GM12878 (cell line): ENCODE data around the gene POP5. TPM values are rescaled to one million over a fixed set of nuclear protein-coding genes. Genes with fewer than 3 reads are reported as not detected.
A peak's percentile ranks its signal among the peaks of the same experiment; 100 is the strongest.

Source experiments
- ATAC-seq: fragments of 200-7000 bp; cut with Tn5 transposase; 3 replicates; pipeline ENCODE4 v1.9.1; 2020; ENCODE audit warnings: mild to moderate bottlenecking, moderate library complexity
- BruUV-seq: library from RNA; stranded (reverse); fragments of 400-500 nt; replicated peaks from 2 replicates; lab custom pipeline; 2021; lab: Mats Ljungman, UMichigan
- CTCF ChIA-PET: fragments of 300-600 bp; sonication (Branson Sonifier 250); formaldehyde crosslinking; extraction: SDS; loops from one replicate; lab custom pipeline; 2021; ENCODE audit warnings: inconsistent platforms; lab: Yijun Ruan, JAX
- POLR2A ChIA-PET: fragments of 350-600 bp; formaldehyde crosslinking; extraction: SDS; loops from one replicate; lab custom pipeline; 2021; ENCODE audit warnings: inconsistent platforms; lab: Charles Lee
- RAD21 ChIA-PET: fragments of 300-600 bp; sonication (Branson Sonifier 250); formaldehyde crosslinking; loops from one replicate; lab custom pipeline; 2023; ENCODE audit warnings: antibody characterized with exemption; ENCODE audit not compliant: unreplicated experiment; lab: Charles Lee
- SMC1A ChIA-PET: fragments of 300-600 bp; sonication (Branson Sonifier 250); formaldehyde crosslinking; loops from one replicate; lab custom pipeline; 2023; ENCODE audit not compliant: unreplicated experiment, uncharacterized antibody; lab: Charles Lee
- DNase-seq: peaks from one replicate; pipeline ENCODE4 v3.0.0-alpha.2; 2011; ENCODE audit warnings: low read depth, low spot score
- FAIRE-seq: peaks from 3 replicates; lab custom pipeline; 2011; peaks lifted over from hg19 to GRCh38; lab: Jason Lieb, UNC
- H2AFZ ChIP-seq: 2 replicates; pipeline ENCODE4 v1.6.0; 2011; ENCODE audit warnings: low read depth, low read length, control low read depth; ENCODE audit not compliant: control insufficient read depth
- H3K27ac ChIP-seq: 2 replicates; pipeline ENCODE4 v1.5.1; 2011; ENCODE audit warnings: control low read depth; ENCODE audit not compliant: control insufficient read depth, insufficient read depth
- H3K27me3 ChIP-seq, 2 experiments: replicated peaks in 1 of 2; 2 replicates each; pipeline versions ENCODE4 v1.6.0 to v1.6.1; 2011; ENCODE audit warnings: low read length in 1 of 2; ENCODE audit not compliant: control insufficient read depth in 2 of 2, insufficient read depth in 2 of 2
- H3K36me3 ChIP-seq, 2 experiments: 2 replicates each; pipeline ENCODE4 v1.5.1; 2011; ENCODE audit warnings: low read length in 1 of 2; ENCODE audit not compliant: control insufficient read depth in 2 of 2, insufficient read depth in 2 of 2
- H3K4me1 ChIP-seq: 2 replicates; pipeline ENCODE4 v1.6.1; 2011; ENCODE audit warnings: mild to moderate bottlenecking, low read length, moderate library complexity, mixed read lengths; ENCODE audit not compliant: control insufficient read depth, insufficient read depth
- H3K4me2 ChIP-seq: 2 replicates; pipeline ENCODE4 v1.6.0; 2011; ENCODE audit warnings: control low read depth; ENCODE audit not compliant: control insufficient read depth, insufficient read depth
- H3K4me3 ChIP-seq: fragments of 200-600 bp; sonication (generic); 2 replicates; pipeline ENCODE4 v1.5.1; 2016
- H3K79me2 ChIP-seq: 2 replicates; pipeline ENCODE4 v1.6.0; 2011; ENCODE audit warnings: low read length; ENCODE audit not compliant: control insufficient read depth, insufficient read depth
- H3K9ac ChIP-seq: 2 replicates; pipeline ENCODE4 v1.8.0; 2011; ENCODE audit warnings: low read length, control low read depth, mixed read lengths; ENCODE audit not compliant: control insufficient read depth, insufficient read depth
- H3K9me3 ChIP-seq: replicated peaks from 3 replicates; pipeline ENCODE4 v1.5.1; 2011; ENCODE audit warnings: mild to moderate bottlenecking, low read length; ENCODE audit not compliant: control insufficient read depth, insufficient read depth
- H4K20me1 ChIP-seq: 2 replicates; pipeline ENCODE4 v1.6.0; 2011; ENCODE audit not compliant: control insufficient read depth, insufficient read depth
- CEBPZ ChIP-seq: fragments of 150-350 bp; IDR thresholded peaks from 2 replicates; pipeline ENCODE4 v1.6.1; 2016; ENCODE audit warnings: low read depth, low read length
- E4F1 ChIP-seq: fragments of 450-650 bp; IDR thresholded peaks from 2 replicates; pipeline ENCODE4 v1.6.1; 2018; ENCODE audit warnings: borderline replicate concordance, mild to moderate bottlenecking; ENCODE audit not compliant: partially characterized antibody
- HCFC1 ChIP-seq: fragments of 150-350 bp; IDR thresholded peaks from 2 replicates; pipeline ENCODE4 v1.6.1; 2014; ENCODE audit warnings: low read length
- JUNB ChIP-seq: IDR thresholded peaks from 2 replicates; pipeline ENCODE4 v1.6.1; 2016; ENCODE audit warnings: antibody characterized with exemption, mild to moderate bottlenecking
- LARP7 ChIP-seq: fragments of 450-650 bp; IDR thresholded peaks from 2 replicates; pipeline ENCODE4 v1.6.1; 2017; ENCODE audit warnings: mild to moderate bottlenecking
- NR2C1 ChIP-seq: fragments of 450-650 bp; IDR thresholded peaks from 2 replicates; pipeline ENCODE4 v1.6.1; 2017; ENCODE audit warnings: antibody characterized with exemption, mild to moderate bottlenecking, moderate library complexity
- NRF1 ChIP-seq: conservative IDR thresholded peaks from 2 replicates; pipeline ENCODE4 v1.6.1; 2011; ENCODE audit warnings: mild to moderate bottlenecking, low read depth, low read length, improper control_type of control experiment
- POLR2AphosphoS5 ChIP-seq: IDR thresholded peaks from 2 replicates; pipeline ENCODE4 v1.6.1; 2011; ENCODE audit warnings: mild to moderate bottlenecking, low read length, inconsistent platforms
- RBBP5 ChIP-seq: fragments of 200-600 bp; sonication (generic); conservative IDR thresholded peaks from 2 replicates; pipeline ENCODE4 v1.6.1; 2016
- SMAD1 ChIP-seq: fragments of 450-650 bp; IDR thresholded peaks from 2 replicates; pipeline ENCODE4 v1.6.1; 2018; ENCODE audit warnings: mild to moderate bottlenecking, low read depth; ENCODE audit not compliant: partially characterized antibody
- SRF ChIP-seq, 2 experiments: IDR thresholded peaks; 2 replicates each; pipeline ENCODE4 v1.6.1; 2011; ENCODE audit warnings: low read depth in 2 of 2, low read length in 2 of 2, mild to moderate bottlenecking in 1 of 2, moderate library complexity in 1 of 2
- TCF7 ChIP-seq: IDR thresholded peaks from 2 replicates; pipeline ENCODE4 v1.6.1; 2014; ENCODE audit warnings: antibody characterized with exemption, borderline replicate concordance
- WRNIP1 ChIP-seq: IDR thresholded peaks from 2 replicates; pipeline ENCODE4 v1.6.1; 2011; ENCODE audit warnings: low read depth, low read length, improper control_type of control experiment, borderline replicate concordance
- whole genome bisulfite sequencing: methylation state at CpG from one replicate; pipeline ENCODE4 v1.1.6; 2016; ENCODE audit warnings: low lambda C conversion rate; ENCODE audit not compliant: insufficient replicate concordance, insufficient coverage; ENCODE audit errors: missing lambda C conversion rate; 5-methylcytosine and 5-hydroxymethylcytosine counted together
- in situ Hi-C: fragments of 300-500 bp; cut with MboI; formaldehyde crosslinking; loops from 9 replicates; pipeline ENCODE4 v1.14.3; 2018; ENCODE audit warnings: mixed read lengths
- intact Hi-C: fragments of 100-400 bp; cut with micrococcal nuclease; formaldehyde crosslinking; loops from one replicate; pipeline ENCODE4 v1.14.2; 2022; ENCODE audit not compliant: unreplicated experiment
- polyA plus RNA-seq, 11 experiments: library from polyadenylated mRNA; depleted of rRNA in 4 of 11; unstranded in 6 of 11; stranded (reverse) in 5 of 11; fragments of >200 nt; fragmentation: Nextera tagmentation in 4 of 11; fragmentation: Illumina TruSeq in 1 of 11; extraction: Ambion mirVana in 4 of 11; extraction: Trizol in 1 of 11; gene quantifications; 1 replicate in 1 of 11; 2 replicates in 10 of 11; pipeline versions ENCODE4 v1.2.1 to v1.2.3, GENCODE V29; 2011 to 2016; ENCODE audit warnings: inconsistent platforms in 2 of 11, missing spikeins in 2 of 11, low read depth in 1 of 11
- total RNA-seq, 4 experiments: library from RNA; depleted of rRNA in 3 of 4; stranded (reverse); fragments of >200 nt in 3 of 4; fragmentation: Illumina TruSeq in 1 of 4; extraction: Trizol in 1 of 4; gene quantifications; 2 replicates each; pipeline versions ENCODE4 v1.2.1 to v1.2.3, GENCODE V29; 2013 to 2021
- TF ChIP-seq, protein P1 (sequence below): IDR thresholded peaks from 2 replicates; pipeline ENCODE4 v1.6.1; 2012; ENCODE audit warnings: low read depth, low read length, improper control_type of control experiment
- TF ChIP-seq, protein P2 (sequence below): IDR thresholded peaks from 2 replicates; pipeline ENCODE4 v1.6.1; 2011; ENCODE audit warnings: low read depth, low read length, improper control_type of control experiment, borderline replicate concordance

The POP5 gene
- total and polyA plus RNA-seq, 10 of the 15 experiments (the other 5 are each of a cell fraction or from before 2014, with no cell fraction given) = 50.3 to 234 (median 83.7) TPM

DNA sequence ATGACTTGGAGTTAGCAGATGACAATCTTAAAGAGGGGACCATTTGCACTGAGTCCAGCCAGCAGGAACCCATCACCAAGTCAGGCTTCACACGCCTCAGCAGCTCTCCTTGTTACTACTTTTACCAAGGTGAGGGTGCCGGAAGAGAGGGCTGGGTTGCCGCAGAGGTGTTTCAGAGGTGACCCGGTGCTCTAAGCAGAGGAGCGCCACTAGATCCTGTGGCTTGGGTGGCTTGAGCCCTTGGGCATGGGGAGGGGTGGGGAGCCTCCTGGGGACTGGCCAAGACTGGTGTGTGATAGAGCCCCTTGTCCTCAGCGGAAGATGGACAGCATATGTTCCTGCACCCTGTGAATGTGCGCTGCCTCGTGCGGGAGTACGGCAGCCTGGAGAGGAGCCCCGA, 17.7 kb downstream of the POP5 start (continued):
- TF ChIP-seq, protein P1, sequence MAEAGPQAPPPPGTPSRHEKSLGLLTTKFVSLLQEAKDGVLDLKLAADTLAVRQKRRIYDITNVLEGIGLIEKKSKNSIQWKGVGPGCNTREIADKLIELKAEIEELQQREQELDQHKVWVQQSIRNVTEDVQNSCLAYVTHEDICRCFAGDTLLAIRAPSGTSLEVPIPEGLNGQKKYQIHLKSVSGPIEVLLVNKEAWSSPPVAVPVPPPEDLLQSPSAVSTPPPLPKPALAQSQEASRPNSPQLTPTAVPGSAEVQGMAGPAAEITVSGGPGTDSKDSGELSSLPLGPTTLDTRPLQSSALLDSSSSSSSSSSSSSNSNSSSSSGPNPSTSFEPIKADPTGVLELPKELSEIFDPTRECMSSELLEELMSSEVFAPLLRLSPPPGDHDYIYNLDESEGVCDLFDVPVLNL = no peak
- TF ChIP-seq, protein P2, sequence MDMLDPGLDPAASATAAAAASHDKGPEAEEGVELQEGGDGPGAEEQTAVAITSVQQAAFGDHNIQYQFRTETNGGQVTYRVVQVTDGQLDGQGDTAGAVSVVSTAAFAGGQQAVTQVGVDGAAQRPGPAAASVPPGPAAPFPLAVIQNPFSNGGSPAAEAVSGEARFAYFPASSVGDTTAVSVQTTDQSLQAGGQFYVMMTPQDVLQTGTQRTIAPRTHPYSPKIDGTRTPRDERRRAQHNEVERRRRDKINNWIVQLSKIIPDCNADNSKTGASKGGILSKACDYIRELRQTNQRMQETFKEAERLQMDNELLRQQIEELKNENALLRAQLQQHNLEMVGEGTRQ = no peak
- TF ChIP-seq NRF1 (no peak), NR2C1 (no peak), SRF (IDR thresholded peaks at IDR 0.05; ENCODE audit: low read depth in 2 of 2, low read length in 2 of 2) (no peak), POLR2AphosphoS5 (no peak)

- Histone ChIP-seq H3K27me3 (no peaks in the 10 kb centered on the region), H3K9ac (no peak overlapping the region), H3K4me2 (no peak overlapping the region), H2AFZ (no peak overlapping the region), H3K79me2 (no peaks in the 10 kb centered on the region), H3K4me3 (no peak overlapping the region), H3K36me3 (peaks cover 29 to 32% of the 10 kb centered on the region in 2 experiments), H3K27ac (no peak overlapping the region), H4K20me1 (no peaks in the 10 kb centered on the region), H3K4me1 (no peaks in the 10 kb centered on the region), H3K9me3 (no peaks in the 10 kb centered on the region)
- in situ Hi-C loops (no loop called here), intact Hi-C loops (no loop called here)
- POLR2A ChIA-PET = interaction anchor here (0.5 kb wide), 1 partner anchor 630 kb away, joined by 5 read pairs; no protein-coding TSS in a partner anchor
- no peak for FAIRE-seq
- RAD21 ChIA-PET = no interaction called here
- CTCF ChIA-PET = interaction anchor here (0.5 kb wide), 1 partner anchor 41 kb away, joined by 3 read pairs; no protein-coding TSS in a partner anchor
- no peak for ATAC-seq
- no peak for DNase-seq
- SMC1A ChIA-PET = no interaction called here
- WGBS = 96% methylated on average over 8 of the region's 8 CpGs
- BruUV-seq = TSS peak; percentile 32
- TF ChIP-seq RBBP5 (no peak), JUNB (no peak), LARP7 (no peak), WRNIP1 (no peak), TCF7 (no peak), SMAD1 (no peak), HCFC1 (no peak), E4F1 (no peak), CEBPZ (no peak)
Measured at GRCh38 chr12:120562906-120563305, 18.3 kb downstream of the POP5 start.
